Amniotic epithelial cell (primary cell): Measurements from ENCODE around the gene PERCC1.
A peak's percentile ranks its signal among the peaks of the same experiment; 100 is the strongest.

Experiments used
- DNase-seq: peaks from one replicate; pipeline ENCODE4 v3.0.0-alpha.2; 2010; ENCODE audit warnings: low read depth

Gene PERCC1

DNA sequence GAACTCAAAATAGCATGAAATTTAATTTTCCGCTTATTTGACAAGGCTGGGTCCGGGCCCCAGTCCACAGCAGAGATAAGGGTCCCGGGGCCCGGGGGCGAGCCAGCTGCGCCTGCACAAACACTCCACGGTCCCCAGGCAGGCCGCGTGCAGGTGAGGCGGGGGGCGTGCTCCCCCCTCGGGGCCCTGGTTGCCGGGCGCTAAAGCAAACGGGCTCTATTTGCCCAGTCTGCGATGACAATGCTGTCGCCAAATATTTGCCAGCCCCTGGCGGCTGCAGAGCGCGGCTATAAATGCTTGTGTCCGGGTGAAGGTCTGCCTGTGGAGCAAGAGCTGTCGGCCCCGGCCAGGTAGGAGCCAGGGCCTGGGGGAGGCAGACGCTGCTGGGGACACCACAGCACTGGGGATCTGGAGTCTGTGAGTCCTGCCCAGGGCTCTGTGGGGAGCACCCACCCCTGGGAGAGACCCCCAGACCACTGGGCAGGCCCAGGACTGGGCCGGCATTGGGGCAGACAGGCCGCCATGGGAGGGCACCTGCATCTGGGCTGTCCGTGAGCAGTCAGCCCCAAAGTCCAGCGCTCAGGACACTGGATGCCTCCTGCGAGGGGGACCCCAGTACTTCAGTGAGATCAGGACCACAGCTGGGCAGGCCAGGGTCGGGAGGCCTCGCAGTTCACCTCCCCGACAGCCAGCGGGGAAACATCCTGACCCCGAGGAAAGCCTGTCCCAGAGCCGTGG, at the start of gene PERCC1:
Gene PERCC1 (plus strand): TSS at position 320 of the 738 bp plus-strand sequence. CDS start 1,516 bp downstream, outside the sequence.
- DNase-seq, result no peak

DNA sequence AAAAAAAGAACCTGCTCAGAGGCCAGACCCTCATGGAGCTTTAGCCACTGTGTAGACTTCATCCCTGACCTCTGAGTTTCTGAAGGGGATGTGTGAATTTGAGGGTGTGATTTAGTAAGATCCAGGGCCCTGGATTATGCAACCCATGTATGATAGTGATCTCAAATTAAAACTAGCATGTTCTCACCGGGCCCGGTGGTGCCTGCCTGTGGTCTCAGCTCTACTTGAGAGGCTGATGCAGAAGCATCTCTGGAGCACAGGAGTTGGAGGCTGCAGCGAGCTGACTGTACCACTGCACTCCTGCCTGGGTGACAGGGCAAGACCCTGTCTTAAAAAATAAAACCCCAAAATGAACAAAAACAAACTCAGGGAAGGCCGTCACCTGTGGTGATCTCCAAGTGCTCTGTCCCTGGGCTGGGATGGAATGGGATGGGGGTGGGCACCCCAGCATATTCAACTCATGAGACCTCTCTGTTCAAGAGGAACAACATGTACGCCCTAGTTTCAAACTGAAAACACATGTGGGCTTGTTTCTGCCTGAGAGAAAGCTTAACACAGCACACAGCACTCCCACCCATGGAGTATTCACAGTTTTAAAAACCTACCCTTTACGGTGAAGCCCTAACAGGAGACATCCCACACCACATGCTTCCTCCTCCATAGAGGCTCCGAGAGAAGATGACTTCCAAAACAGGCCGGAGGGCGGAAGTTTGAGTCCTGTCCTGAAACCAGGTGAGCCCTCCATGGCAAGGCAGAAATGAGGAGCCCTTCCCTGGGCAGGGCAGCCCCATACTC, 49.1 kb upstream of the PERCC1 start:
- DNase-seq, result peak; percentile 2

DNA sequence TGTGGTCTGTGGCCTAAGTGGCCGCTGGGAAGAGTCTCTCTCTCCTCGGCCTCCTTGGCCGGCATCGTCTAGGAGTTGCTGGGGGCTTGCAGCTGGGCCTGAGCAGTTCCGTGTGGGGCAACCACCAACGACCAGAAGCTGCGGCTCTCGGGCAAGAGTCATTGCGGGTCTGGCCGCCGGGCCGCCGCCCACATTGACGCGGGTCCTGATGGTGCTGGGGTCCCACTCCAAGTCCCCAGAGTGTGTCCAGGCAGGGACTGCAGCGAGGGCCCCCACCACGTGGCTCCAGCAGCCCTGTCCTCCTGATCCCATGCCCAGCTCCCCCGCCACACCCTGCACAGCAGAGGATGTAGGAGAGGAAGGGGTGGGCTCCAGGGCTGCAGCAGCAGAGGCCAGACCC, 47.3 kb upstream of the PERCC1 start:
- DNase-seq, result no peak

DNA sequence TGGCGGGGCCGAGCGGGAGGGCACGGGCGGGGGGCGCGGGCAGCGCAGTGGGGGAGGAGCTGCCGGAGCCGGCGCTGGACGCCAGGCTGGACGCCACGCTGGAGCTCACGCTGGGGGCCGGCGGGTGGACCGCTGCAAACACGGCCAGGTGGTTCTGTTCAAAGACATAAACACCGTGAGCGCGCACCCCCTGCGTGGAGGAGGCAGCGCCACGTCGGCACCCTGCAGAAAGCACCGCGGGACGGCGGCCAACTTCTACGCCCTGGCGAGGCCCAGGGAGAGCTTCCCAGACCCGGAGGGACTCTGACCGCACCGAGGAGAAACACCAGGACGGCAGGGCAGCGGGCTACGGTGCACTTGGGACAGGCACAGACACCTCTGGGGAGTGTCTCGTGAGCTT, 45.6 kb upstream of the PERCC1 start:
- no peak for DNase-seq

DNA sequence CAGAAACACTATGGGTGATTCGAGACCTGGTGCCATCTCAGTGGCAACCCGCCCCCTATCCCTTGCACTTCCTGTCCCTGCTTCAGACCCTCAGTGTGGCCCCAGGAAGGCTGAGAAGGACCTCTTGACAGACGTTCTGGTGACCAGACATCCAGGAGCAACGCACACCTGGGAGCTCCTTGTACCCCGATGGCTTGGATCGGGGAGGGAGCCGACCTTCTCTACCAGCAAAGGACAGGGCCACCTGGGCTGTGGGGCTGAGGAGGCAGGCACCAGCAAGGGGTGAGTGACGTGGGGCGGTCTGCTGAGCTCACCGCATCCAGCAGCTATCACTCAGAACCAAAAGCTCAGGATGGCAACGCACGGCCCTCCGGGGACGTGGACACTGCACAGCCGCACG, 43.5 kb upstream of the PERCC1 start:
- no peak for DNase-seq

DNA sequence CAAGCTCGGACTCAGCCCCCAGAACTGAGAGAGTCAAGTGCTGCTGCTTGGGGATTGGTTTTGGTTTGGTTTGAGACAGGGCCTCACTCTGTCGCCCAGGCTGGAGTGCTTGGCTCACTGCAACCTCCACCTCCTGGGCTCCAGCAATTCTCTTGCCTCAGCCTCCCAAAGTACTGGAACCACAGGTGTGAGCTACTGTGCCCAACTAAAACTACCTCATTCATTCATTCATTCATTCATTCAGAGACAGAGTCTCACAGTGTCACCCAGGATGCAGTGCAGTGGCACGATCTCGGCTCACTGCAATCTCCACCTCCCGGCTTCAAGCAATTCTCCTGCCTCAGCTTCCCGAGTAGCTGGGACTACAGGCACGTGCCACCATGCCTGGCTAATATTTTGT, 41.1 kb upstream of the PERCC1 start:
- no peak for DNase-seq

DNA sequence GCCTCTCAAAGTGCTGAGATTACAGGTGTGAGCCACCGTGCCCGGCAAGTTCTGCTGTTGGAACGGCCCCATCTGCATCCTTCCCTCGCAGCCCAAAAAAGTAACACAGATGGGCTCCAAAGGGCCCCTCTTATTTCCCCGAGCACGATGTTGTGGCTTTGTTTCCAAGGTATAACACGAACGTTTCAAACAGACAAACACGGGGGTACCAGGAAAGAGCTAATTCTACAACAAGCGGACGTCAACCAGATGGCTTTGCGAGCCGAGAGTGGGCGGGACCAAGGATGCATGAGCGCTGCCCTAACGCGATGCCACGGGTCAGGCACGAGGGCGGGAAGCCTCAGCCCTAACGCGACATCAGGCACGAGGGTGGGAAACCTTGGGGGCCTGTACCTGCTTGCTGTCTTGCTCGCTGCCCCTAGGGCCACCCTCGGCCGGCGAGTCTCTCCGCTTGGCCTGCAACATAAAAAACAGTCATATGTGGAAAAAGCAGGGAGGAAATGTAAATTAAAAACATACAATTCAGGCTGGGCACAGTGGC, 40.6 kb upstream of the PERCC1 start:
- no peak for DNase-seq

DNA sequence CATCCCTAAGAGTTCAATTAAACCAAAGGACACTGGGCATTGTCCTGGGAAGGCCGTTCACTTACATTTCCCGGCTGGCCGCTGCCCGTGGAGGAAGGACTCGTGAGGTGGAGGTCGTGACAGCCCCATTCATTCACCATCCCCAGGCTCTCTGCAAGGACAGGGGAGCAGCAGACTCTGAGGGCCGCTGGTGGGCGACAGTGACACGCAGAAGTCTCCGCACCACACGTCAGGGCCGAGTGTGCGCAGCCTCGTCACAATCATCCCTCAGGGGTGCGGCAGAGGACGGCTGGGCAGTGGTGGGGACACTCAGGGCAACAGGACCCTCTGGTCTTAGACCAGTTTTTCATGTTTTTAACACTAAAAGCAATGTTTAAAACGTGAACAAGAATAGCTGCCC, 38.1 kb upstream of the PERCC1 start:
- DNase-seq, result no peak

DNA sequence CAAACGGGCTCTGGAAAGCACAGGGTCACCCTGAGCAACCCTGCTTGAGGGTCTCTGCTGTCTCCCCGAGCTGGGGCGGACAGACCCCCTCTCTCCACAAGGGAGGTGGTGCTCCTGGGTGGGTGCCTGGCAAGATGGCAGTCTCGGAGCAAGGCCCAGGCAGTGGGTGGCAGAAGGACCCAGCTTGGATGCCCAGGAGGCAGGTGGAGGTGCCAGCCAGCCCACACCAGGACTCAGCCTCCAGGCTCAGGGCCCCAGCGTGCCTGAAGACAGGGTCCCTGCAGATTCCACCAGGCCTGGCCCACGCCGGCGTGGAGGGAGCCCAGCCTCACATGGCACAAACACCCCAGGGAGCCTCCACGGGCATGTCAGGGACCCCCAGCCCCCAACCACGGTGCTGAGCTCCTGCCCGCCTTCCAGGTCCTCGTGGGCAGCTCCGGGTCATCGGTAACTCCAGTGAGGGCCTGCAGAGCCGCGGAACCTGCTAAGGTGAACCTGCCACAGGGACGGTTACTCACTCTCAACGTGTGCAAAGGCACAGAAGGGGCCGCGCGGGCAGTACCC, 37.2 kb upstream of the PERCC1 start:
- DNase-seq, result no peak

DNA sequence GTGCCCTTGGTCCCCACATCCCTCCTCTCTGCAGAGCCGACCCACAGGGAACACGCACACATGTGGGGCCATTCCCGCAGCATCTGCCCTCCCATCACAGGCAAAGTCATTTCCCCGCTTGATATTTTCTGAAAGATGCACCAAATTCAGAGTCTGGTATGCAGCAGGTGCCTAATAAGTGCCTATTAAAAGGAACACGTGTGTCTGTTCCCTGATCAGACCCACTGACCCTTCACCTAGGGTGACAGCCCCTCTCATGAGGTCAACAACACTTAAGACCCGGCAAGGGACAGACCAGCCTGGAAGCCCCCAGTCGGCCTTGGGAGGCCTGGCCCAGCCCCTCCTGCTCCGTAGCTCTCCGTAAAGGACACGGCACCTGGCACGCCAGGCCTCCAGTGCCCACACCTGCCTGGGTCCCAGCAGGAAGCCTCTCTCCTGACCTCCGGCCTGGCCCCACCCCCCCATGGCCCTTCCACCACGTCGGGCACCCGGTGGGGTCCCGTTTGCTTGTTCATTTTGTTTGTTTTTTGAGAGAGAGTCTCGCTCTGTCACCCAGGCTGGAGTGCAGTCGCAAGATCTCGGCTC, 36.4 kb upstream of the PERCC1 start:
- DNase-seq, result no peak

DNA sequence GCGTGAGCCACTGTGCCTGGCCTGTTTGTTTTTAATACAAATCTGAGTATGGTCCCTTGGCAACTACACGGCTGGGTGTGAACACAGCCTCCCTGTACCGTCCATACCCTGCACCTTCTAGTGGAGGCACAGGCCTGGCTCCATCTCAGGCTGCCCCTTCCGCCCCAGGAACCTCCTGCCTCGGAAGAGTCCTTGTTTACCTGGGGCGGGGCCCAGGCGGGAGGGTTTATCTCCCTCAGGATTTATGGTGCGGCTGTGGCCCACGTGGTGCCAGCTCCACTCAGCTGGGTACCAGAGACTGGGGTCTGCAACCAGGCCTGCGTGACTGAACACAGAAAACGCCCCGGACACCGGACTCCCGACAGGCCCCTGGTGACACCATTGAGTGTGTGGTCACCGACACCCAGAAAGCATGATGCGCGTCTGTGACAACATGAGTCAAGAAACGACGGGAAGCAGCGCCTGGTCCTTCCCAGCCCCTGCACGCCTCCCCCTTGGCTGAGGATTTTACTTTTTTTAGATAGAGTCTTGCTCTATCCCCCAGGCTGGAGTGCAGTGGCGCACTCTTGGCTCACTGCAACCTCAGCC, 35.3 kb upstream of the PERCC1 start:
- no peak for DNase-seq

DNA sequence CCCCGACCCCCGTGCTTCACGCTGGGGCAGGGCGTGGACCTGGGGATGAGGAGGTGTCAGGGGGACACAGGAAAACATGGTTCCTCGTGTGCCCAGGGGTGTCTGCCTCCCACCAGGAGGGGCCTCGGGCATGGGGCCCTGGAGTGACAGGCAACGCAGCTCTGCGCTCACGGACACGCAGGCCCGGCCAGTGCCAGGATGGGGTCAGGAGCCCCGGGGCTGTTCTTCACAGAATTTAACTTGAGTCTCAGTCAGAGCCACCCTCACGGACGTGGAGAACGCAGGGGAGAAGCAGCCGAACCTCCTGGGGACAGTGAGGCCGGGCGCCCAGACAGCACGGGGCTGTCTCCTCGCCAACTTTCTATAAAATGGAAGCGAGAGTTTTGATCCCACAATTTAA, 33.1 kb upstream of the PERCC1 start:
- DNase-seq, result no peak

DNA sequence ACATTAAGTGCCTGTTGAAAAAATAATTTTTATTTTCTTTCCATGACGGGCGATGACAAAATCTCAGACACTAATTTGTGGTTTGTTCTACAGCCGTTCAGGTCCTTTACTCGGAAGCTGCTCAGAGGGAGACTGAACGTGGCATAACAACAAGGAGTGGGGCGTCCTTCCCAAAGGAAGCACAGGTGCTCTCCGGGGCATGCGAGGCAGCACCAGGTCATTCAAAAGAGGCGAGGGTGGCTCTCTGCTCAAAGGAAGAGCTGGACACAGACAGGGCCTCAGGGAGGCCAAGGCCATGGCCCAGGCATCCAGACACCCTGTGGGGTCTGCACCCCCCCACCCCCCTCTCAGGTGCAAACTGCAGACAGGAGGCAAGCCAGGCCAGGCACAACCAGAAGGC, 32.5 kb upstream of the PERCC1 start:
- DNase-seq, result no peak

DNA sequence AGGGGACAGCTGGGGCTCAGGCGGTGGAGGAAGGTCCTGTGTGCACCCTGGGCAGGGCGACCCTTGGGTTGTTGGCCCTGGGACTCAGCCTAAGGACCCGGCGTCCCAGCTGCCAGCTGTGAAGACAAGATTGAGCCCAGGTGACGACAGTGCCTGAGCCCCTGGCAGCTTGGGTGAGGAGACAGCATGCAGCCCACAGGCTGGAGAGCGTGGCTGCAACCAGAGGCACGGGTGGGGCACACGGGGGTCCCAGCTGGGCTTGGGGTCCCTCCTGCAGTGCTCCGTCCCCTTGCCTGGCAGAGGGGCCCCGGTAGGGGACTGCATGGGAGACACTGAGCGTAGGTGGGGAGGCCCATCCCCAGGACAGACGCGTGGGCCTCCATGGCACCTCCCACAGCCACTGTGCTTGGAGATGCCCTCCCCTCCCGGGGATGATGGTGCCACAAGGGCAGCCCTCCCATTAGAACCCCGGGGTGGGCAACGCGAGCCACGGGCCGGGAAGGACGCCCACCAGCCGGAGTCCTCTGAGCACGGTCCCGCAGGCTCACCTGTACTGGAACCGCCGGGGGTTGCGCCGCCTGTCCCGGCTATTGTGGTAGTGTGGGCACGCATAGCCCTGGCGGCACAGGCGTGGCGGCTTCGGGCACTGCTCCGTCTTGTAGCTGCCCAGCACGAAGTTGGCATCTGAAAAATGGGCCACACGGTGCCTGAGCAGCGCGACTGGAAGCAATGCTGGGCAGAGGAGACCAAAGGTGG, 31.9 kb upstream of the PERCC1 start:
- DNase-seq, result no peak

DNA sequence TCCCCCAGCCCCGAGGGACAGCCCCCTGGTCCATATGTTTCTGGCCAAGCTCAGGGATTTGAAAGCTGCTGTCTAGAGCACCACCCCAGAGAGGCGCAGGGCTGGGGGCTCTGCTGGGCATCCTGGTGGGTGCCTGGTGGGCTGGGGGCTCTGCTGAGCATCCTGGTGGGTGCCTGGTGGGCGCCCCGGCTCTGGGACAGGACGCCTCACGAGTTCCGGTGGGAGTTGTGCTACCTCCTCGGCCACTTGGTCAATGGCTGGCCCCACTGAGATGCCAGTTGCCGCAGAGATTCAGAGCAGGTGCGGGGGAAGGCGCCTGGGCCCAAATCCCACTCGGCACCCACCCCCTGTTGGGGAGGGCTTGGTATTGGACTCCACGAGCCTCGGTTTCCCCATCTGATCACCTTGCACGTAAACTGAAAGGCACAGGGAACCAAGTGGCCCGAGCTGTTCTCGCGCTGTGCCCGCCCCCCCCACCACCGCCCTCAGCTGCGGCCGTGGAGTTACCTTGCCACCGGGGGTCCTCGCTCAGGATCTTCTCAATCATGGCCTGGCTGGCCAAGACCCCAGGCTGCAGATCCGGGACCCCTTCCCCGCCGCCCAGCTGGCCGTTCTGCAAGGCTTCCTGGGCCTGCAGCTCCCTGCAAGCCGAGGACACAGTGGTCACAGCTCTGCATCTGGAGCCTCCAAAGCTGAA, 29.7 kb upstream of the PERCC1 start:
- no peak for DNase-seq

DNA sequence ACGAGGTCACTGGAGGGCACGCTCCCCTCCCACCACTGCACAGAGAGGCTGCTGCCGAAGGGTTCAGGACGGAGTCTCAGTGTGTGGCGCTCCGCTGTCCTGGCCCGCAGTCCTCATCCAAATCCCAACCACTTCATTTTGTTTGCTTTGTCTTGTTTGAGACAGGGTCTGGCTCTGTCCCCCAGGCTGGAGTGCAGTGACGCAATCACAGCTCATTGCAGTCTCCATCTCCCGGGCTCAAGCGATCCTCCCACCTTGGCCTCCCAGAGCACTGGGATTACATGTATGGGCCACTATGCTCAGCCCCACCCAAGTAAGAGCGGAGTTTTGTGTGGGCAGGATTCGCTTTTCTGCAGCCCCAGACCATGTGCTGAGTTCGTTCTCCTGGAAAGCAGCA, 29.1 kb upstream of the PERCC1 start:
- no peak for DNase-seq

DNA sequence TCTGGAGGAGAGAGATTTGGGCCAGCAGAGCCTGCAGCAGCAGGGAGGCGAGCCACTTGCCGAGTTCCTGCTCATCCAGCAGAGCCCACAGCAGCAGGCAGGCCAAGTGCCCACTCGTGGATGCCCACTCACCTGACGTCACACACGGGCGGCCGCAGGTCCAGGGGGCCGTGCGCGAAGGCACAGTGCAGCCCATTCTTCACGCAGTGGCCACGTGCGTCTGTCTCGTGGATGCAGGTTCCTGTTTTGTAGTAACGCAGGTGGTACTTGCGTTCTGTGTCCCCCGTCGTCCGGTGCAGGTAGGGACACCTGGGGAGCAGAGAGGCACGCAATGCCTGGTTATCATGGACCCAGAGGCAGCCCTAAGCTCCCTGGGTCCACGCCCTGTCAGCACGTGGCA, 27.8 kb upstream of the PERCC1 start:
- no peak for DNase-seq

DNA sequence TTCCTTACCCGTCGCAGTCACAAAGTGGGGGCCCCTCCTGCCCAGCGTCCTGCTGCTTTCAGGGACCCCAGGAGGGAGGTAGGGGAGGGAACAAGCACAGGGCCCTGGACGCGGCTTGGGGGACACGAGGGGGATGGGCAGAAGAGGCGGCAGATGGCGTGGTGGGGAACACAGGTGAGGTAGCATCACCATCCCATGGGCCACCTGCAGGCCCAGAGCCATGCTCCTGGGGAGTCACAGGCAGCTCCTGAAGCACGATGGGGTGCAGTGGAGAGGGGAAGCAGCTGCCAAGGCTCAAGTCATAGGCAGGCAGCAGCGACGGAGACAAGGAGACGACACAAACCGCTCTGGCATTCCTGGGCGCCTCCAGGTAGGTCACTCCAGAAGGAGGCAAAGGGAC, 27.1 kb upstream of the PERCC1 start:
- no peak for DNase-seq

DNA sequence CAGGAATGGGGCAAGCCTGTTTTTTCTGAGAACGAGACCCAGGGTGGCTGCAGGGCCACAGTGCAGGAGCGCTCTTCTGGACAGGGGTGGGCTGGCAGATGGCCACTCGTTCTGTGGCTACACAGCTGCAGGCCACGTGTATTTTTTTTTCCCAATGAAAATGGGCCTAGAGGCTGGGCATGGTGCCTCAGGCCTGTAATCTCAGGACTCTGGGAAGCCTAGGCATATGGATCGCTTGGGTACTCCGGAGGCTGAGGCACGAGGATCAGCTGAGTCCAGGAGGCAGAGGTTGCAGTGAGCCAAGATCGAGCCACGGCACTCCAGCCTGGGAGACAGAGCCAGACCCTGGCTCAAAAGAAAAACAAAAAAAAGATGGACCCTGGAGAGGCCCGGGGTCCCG, 23.1 kb upstream of the PERCC1 start:
- DNase-seq, result no peak

DNA sequence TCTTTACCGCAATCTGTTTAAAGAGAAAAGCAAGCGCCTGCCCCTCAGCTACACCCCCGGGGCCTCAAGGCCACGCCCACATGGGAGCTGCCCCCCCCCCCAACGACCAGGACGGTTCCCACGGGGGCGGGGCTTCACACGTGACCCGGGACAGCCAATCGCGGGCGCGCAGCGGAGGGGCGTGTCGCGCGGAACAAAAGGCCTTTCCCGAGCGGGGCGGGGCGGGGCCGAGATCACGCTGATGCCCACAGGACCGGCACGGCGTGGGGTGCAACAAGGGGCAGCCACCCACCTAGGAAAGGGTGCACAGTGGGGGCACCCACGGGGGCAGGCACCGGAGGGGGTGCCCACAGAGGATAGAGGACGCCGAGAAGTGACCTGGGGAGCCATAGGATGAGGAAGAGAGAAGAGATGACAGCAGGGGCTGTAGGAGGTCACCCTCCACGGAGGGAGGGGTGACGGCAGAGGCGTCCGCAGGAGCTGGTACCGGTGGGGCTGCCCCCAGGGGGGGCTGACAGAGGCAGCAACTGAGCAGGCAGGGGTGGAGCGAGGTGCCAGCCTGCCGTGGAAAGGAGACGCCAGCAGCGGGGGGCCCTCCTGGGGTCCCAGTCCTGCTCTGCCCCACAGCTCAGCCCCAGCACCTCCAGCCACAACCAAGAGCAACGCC, 22.6 kb upstream of the PERCC1 start:
- DNase-seq, result peak; percentile 76
